SU-DHL-6 (cell line): Measurements from ENCODE around the gene SRRM3.
"Not testable (repeated sequence)": the region's sequence is repeated elsewhere in the genome, so short reads cannot be mapped to it uniquely, and the experiment has no call there.

Source experiments
- H2AFZ ChIP-seq: fragments of 200-600 bp; sonication (generic); 2 replicates; pipeline ENCODE4 v1.6.1; 2014; ENCODE audit warnings: low read depth, mild to moderate bottlenecking, moderate library complexity, mixed read lengths, antibody characterized with exemption, low read length; ENCODE audit not compliant: severe bottlenecking
- H3F3A ChIP-seq: fragments of 200-600 bp; shearing (Covaris generic); 2 replicates; pipeline ENCODE4 v1.6.0; 2016; ENCODE audit warnings: antibody characterized with exemption, mild to moderate bottlenecking; ENCODE audit not compliant: insufficient read depth
- H3K27ac ChIP-seq: fragments of 200-600 bp; sonication (generic); 2 replicates; pipeline ENCODE4 v1.5.1; 2016; ENCODE audit warnings: low read depth, mild to moderate bottlenecking, low read length, moderate library complexity, mixed read lengths
- H3K27me3 ChIP-seq: fragments of 200-600 bp; sonication (generic), shearing (Covaris generic); 2 replicates; pipeline ENCODE4 v1.6.0; 2014; ENCODE audit warnings: mild to moderate bottlenecking, low read length
- H3K36me3 ChIP-seq: fragments of 200-600 bp; sonication (generic); 2 replicates; pipeline ENCODE4 v1.6.1; 2014; ENCODE audit warnings: mild to moderate bottlenecking, low read length, mixed read lengths
- H3K4me2 ChIP-seq: fragments of 300-600, 200-600 bp; shearing (Covaris generic), sonication (generic); 2 replicates; pipeline ENCODE4 v1.6.0; 2014; ENCODE audit warnings: low read length, low read depth, mild to moderate bottlenecking; ENCODE audit not compliant: poor library complexity, severe bottlenecking
- H3K4me3 ChIP-seq: fragments of 200-600 bp; sonication (generic); 2 replicates; pipeline ENCODE4 v1.5.1; 2014; ENCODE audit warnings: antibody characterized with exemption, low read length, mild to moderate bottlenecking, mixed read lengths; ENCODE audit not compliant: insufficient read depth, poor library complexity, severe bottlenecking
- H3K79me2 ChIP-seq: fragments of 200-600 bp; sonication (generic); 2 replicates; pipeline ENCODE4 v1.6.1; 2014; ENCODE audit warnings: mild to moderate bottlenecking, low read length, moderate library complexity; ENCODE audit not compliant: insufficient read depth
- H3K9ac ChIP-seq: fragments of 200-600 bp; sonication (generic); 2 replicates; pipeline ENCODE4 v1.7.0; 2014; ENCODE audit warnings: mild to moderate bottlenecking, low read length
- H3K9me2 ChIP-seq: fragments of 200-600 bp; sonication (generic); replicated peaks from 2 replicates; pipeline ENCODE4 v1.6.1; 2014; ENCODE audit warnings: low read length; ENCODE audit not compliant: insufficient read depth
- H3K9me3 ChIP-seq: fragments of 200-600 bp; sonication (generic); 2 replicates; pipeline ENCODE4 v1.6.1; 2014; ENCODE audit warnings: low read length, mixed read lengths; ENCODE audit not compliant: insufficient read depth
- H4K20me1 ChIP-seq: fragments of 200-600 bp; sonication (generic); 2 replicates; pipeline ENCODE4 v1.6.1; 2014; ENCODE audit warnings: low read depth, mild to moderate bottlenecking, antibody characterized with exemption, low read length, moderate library complexity, mixed read lengths
- CTCF ChIP-seq: fragments of 200-600 bp; sonication (generic); IDR thresholded peaks from one replicate; pipeline ENCODE4 v1.5.1; 2017; ENCODE audit warnings: antibody characterized with exemption, mild to moderate bottlenecking, low read length, moderate library complexity; ENCODE audit not compliant: insufficient read depth, poor library complexity, severe bottlenecking
- EZH2phosphoT487 ChIP-seq: fragments of 200-600 bp; sonication (generic), shearing (Covaris generic); conservative IDR thresholded peaks from 2 replicates; pipeline ENCODE4 v1.6.1; 2018; ENCODE audit warnings: mild to moderate bottlenecking, antibody characterized with exemption, low read length, moderate library complexity, mixed read lengths

Gene SRRM3

GRCh38 chr7:76314042-76314721 is 112.5 kb downstream of the SRRM3 start:
- H3F3A ChIP-seq = peaks cover 6% of the 10 kb centered on the region
- no peak for TF ChIP-seq EZH2phosphoT487
- TF ChIP-seq CTCF = peak; percentile 100
- H3K9me2 ChIP-seq = no peaks in the 10 kb centered on the region
- H3K9me3 ChIP-seq = no peaks in the 10 kb centered on the region
- H3K4me3 ChIP-seq = no peak overlapping the region
- H4K20me1 ChIP-seq = no peaks in the 10 kb centered on the region
- H3K27me3 ChIP-seq = no peaks in the 10 kb centered on the region
- H3K4me2 ChIP-seq = no peak overlapping the region
- H3K36me3 ChIP-seq = no peaks in the 10 kb centered on the region
- no peaks in the 10 kb centered on the region for H3K79me2 ChIP-seq
- H2AFZ ChIP-seq = no peak overlapping the region
- H3K27ac ChIP-seq = no peak overlapping the region
- no peak overlapping the region for H3K9ac ChIP-seq

GRCh38 chr7:76314740-76315139 is 113.0 kb downstream of the SRRM3 start:
- not testable (repeated sequence) for H2AFZ ChIP-seq, H3K36me3 ChIP-seq, H3K4me2 ChIP-seq, H4K20me1 ChIP-seq, H3K9me2 ChIP-seq, H3K9ac ChIP-seq, H3K4me3 ChIP-seq, H3K27ac ChIP-seq, H3K27me3 ChIP-seq, H3K79me2 ChIP-seq, H3K9me3 ChIP-seq
- H3F3A ChIP-seq = peaks cover 11% of the 10 kb centered on the region

DNA sequence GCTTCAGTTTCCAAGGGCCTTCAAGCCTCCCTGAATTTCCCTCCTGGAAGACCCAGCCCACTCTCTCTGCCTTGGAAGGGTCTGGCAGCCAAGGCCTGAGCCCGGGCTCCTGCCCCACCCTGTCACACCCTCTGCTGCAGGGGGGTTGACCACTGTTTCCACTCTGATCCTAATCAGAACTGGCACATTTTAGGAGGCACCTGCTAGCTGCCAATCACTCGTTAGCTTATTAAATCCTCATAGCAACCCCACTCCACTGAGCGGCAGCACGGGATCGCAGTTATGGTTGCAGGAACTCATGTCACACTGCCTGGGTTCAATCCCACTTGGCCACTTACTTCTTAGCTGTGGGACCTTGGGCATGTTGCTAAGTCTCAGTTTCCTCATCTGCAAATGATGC is 113.7 kb downstream of the SRRM3 start:
- no peaks in the 10 kb centered on the region for H3K79me2 ChIP-seq
- no peaks in the 10 kb centered on the region for H3K36me3 ChIP-seq
- no peak overlapping the region for H2AFZ ChIP-seq
- H4K20me1 ChIP-seq = no peaks in the 10 kb centered on the region
- no peak overlapping the region for H3K4me3 ChIP-seq
- no peak overlapping the region for H3K27ac ChIP-seq
- H3K4me2 ChIP-seq = no peak overlapping the region
- H3K9me2 ChIP-seq = no peaks in the 10 kb centered on the region
- H3F3A ChIP-seq = peaks cover 16% of the 10 kb centered on the region
- H3K9ac ChIP-seq = no peak overlapping the region
- no peaks in the 10 kb centered on the region for H3K9me3 ChIP-seq
- TF ChIP-seq CTCF (no peak), EZH2phosphoT487 (no peak)
- H3K27me3 ChIP-seq = no peaks in the 10 kb centered on the region

GRCh38 chr7:76316984-76317781 is 115.5 kb downstream of the SRRM3 start:
- no peaks in the 10 kb centered on the region for H3K79me2 ChIP-seq
- no peaks in the 10 kb centered on the region for H3K9me2 ChIP-seq
- H3K9ac ChIP-seq = peak overlapping the region; percentile 69
- peak overlapping the region; percentile 82 for H2AFZ ChIP-seq
- peak overlapping the region; percentile 63 for H3K4me2 ChIP-seq
- no peaks in the 10 kb centered on the region for H4K20me1 ChIP-seq
- peaks cover 28% of the 10 kb centered on the region for H3F3A ChIP-seq
- no peaks in the 10 kb centered on the region for H3K9me3 ChIP-seq
- no peak overlapping the region for H3K27ac ChIP-seq
- H3K4me3 ChIP-seq = peak overlapping the region; percentile 58
- no peaks in the 10 kb centered on the region for H3K27me3 ChIP-seq
- no peaks in the 10 kb centered on the region for H3K36me3 ChIP-seq
- TF ChIP-seq CTCF = no peak
- no peak for TF ChIP-seq EZH2phosphoT487
